ENCODE results near the gene ERFL.

DNA sequence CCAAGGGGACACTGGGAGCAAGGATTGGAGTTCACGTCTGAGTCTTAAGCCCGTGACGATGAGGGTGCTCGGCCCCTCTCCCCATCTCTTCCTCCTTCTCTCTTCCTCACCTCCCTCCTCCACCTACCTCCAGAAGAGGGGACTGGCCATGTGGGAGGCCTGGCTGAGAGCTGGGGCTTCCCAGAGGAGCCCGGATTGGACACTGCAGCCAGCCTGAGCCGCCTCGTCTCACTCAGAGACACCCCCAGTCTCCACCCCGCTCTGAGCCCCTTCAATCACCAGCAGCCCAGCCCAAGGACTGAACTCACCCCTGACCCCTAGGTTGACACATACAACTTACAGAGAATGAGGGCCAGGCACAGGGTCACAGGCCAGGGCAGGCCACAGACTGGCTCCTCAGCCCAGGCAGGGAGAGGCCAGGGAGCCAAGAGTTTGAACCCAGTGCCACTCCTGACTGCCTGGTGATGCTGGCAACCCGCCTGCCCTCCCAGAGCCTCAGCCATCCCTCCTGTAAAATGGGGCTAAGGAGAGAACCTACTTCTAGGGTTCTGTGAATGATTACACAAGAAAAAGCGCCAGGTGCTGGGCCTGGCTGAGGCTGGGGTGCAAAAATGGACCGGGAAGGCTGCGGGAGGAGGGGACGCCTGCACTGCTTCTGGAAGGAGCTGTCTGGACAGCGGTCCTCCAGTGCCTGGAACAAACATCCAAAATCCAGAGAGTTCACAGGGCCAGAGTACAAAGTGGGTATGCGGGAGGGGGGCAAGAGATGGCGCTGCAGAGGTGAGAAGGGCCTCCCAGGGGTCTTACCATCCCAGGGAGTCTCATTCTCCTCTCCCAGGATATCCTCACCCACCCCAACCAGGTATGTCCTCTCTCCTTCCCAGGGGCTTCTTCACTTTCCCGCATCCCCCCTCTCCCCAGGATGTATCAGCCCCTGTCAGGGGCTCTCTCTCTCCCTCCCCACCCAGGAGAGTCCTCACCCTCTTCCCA is 50.0 kb downstream of the ERFL start:
- TF ChIP-seq CTCF (IDR thresholded peaks at IDR 0.05) (no peak), TCF12 (IDR thresholded peaks at IDR 0.05) (no peak), EP300 (IDR thresholded peaks at IDR 0.05; ENCODE audit: borderline replicate concordance in 1 of 2, low read depth in 1 of 2, low read length in 1 of 2) (no peak), JUND (IDR thresholded peaks at IDR 0.05) (no peak), RFX5 (IDR thresholded peaks at IDR 0.05; ENCODE audit: low read length) (no peak), TAF1 (IDR thresholded peaks at IDR 0.05; ENCODE audit: borderline replicate concordance, low read depth, low read length) (no peak), POLR2AphosphoS5 (IDR thresholded peaks at IDR 0.05; ENCODE audit: low read depth, low read length) (no peak), SMC3 (IDR thresholded peaks at IDR 0.05; ENCODE audit: low read depth, low read length) (no peak)
- TF ChIP-seq, protein P1, sequence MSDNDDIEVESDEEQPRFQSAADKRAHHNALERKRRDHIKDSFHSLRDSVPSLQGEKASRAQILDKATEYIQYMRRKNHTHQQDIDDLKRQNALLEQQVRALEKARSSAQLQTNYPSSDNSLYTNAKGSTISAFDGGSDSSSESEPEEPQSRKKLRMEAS (IDR thresholded peaks at IDR 0.05; ENCODE audit: low read depth), result no peak
- TF ChIP-seq, protein P2, sequence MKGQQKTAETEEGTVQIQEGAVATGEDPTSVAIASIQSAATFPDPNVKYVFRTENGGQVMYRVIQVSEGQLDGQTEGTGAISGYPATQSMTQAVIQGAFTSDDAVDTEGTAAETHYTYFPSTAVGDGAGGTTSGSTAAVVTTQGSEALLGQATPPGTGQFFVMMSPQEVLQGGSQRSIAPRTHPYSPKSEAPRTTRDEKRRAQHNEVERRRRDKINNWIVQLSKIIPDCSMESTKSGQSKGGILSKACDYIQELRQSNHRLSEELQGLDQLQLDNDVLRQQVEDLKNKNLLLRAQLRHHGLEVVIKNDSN (IDR thresholded peaks at IDR 0.05; ENCODE audit: borderline replicate concordance, low read depth), result no peak
